Mesendoderm (in vitro differentiated cells): ENCODE data around the gene TSPAN10.

ENCODE experiments used
- DNase-seq: peaks from one replicate; pipeline ENCODE4 v3.0.0; 2013
- H2AK5ac ChIP-seq: 2 replicates; pipeline ENCODE4 v1.6.1; 2013; ENCODE audit warnings: low read length, inconsistent platforms
- H2BK120ac ChIP-seq: 2 replicates; pipeline ENCODE4 v1.6.1; 2013; ENCODE audit warnings: low read depth, mild to moderate bottlenecking, low read length, moderate library complexity, mixed read lengths
- H2BK15ac ChIP-seq: replicated peaks from 2 replicates; pipeline ENCODE4 v1.6.1; 2013; ENCODE audit warnings: low read depth, mild to moderate bottlenecking, moderate library complexity
- H2BK5ac ChIP-seq: 2 replicates; pipeline ENCODE4 v1.6.1; 2013; ENCODE audit warnings: low read length, inconsistent platforms
- H3K18ac ChIP-seq: 2 replicates; pipeline ENCODE4 v1.6.1; 2013; ENCODE audit warnings: mild to moderate bottlenecking, low read length, mixed read lengths
- H3K23ac ChIP-seq: one replicate; pipeline ENCODE4 v1.6.1; 2013; ENCODE audit warnings: low read length
- H3K27ac ChIP-seq: 2 replicates; pipeline ENCODE4 v1.5.1; 2013; ENCODE audit warnings: low read depth, mild to moderate bottlenecking, inconsistent platforms, low read length, moderate library complexity
- H3K27me3 ChIP-seq: 2 replicates; pipeline ENCODE4 v1.6.1; 2013; ENCODE audit warnings: low read length, control low read depth, mild to moderate bottlenecking, inconsistent platforms; ENCODE audit not compliant: insufficient read depth, poor library complexity
- H3K36me3 ChIP-seq: 2 replicates; pipeline ENCODE4 v1.6.1; 2013; ENCODE audit warnings: low read length, inconsistent platforms; ENCODE audit not compliant: control insufficient read depth, insufficient read depth
- H3K4ac ChIP-seq: one replicate; pipeline ENCODE4 v1.6.1; 2013; ENCODE audit warnings: low read depth, mild to moderate bottlenecking, low read length, moderate library complexity
- H3K4me1 ChIP-seq: 2 replicates; pipeline ENCODE4 v1.6.1; 2013; ENCODE audit warnings: low read depth, low read length, inconsistent platforms; ENCODE audit not compliant: control insufficient read depth
- H3K4me2 ChIP-seq: 2 replicates; pipeline ENCODE4 v1.6.1; 2013; ENCODE audit warnings: low read length
- H3K4me3 ChIP-seq: 2 replicates; pipeline ENCODE4 v1.5.1; 2013; ENCODE audit warnings: mild to moderate bottlenecking, low read length
- H3K56ac ChIP-seq: one replicate; pipeline ENCODE4 v1.6.1; 2013; ENCODE audit warnings: low read length
- H3K79me1 ChIP-seq: 2 replicates; pipeline ENCODE4 v1.6.1; 2013; ENCODE audit warnings: low read length, inconsistent platforms
- H3K79me2 ChIP-seq: 2 replicates; pipeline ENCODE4 v1.6.1; 2013; ENCODE audit warnings: mild to moderate bottlenecking, low read length; ENCODE audit not compliant: control insufficient read depth, insufficient read depth
- H3K9ac ChIP-seq: 2 replicates; pipeline ENCODE4 v1.6.1; 2013; ENCODE audit warnings: low read length, inconsistent platforms
- H4K5ac ChIP-seq: one replicate; pipeline ENCODE4 v1.6.1; 2013; ENCODE audit warnings: low read length
- H4K8ac ChIP-seq: one replicate; pipeline ENCODE4 v1.6.1; 2013; ENCODE audit warnings: low read depth, mild to moderate bottlenecking, control low read depth, low read length, moderate library complexity
- WGBS: extraction: QIAGEN DNeasy Blood & Tissue Kit; methylation state at CpG from one replicate; pipeline ENCODE4 v1.1.7; 2013; ENCODE audit warnings: low lambda C conversion rate, missing lambda C conversion rate; ENCODE audit not compliant: insufficient coverage; ENCODE audit errors: extremely low coverage; 5-methylcytosine and 5-hydroxymethylcytosine counted together

TSPAN10 gene

GRCh38 chr17:81638683-81639082 lies 1.7 kb downstream of the TSPAN10 start:
- no peak overlapping the region for H2BK5ac ChIP-seq
- no CpG with 5 or more reads among the region's 4 CpGs for WGBS
- no peak overlapping the region for H2BK120ac ChIP-seq
- no peak for DNase-seq
- H2AK5ac ChIP-seq: no peak overlapping the region
- H3K27ac ChIP-seq: no peak overlapping the region
- H3K27me3 ChIP-seq: no peaks in the 10 kb centered on the region
- no peaks in the 10 kb centered on the region for H3K4me1 ChIP-seq
- H3K18ac ChIP-seq: no peak overlapping the region
- H3K56ac ChIP-seq: no peak overlapping the region
- no peak overlapping the region for H3K4me3 ChIP-seq
- peaks cover 27% of the 10 kb centered on the region for H3K79me2 ChIP-seq
- H3K79me1 ChIP-seq: peaks cover 1% of the 10 kb centered on the region
- H2BK15ac ChIP-seq: no peak overlapping the region
- H3K9ac ChIP-seq: no peak overlapping the region
- no peaks in the 10 kb centered on the region for H3K36me3 ChIP-seq
- H3K23ac ChIP-seq: no peak overlapping the region
- no peak overlapping the region for H4K5ac ChIP-seq
- H3K4ac ChIP-seq: no peak overlapping the region
- H3K4me2 ChIP-seq: no peak overlapping the region
- no peak overlapping the region for H4K8ac ChIP-seq

GRCh38 chr17:81640011-81640410 lies 3.0 kb downstream of the TSPAN10 start:
- Histone ChIP-seq H2BK15ac (no peak overlapping the region), H3K4me1 (no peaks in the 10 kb centered on the region), H3K79me2 (peaks cover 16% of the 10 kb centered on the region), H3K36me3 (no peaks in the 10 kb centered on the region), H3K4me2 (no peak overlapping the region), H3K4ac (no peak overlapping the region), H2BK5ac (no peak overlapping the region), H3K79me1 (peaks cover 1% of the 10 kb centered on the region), H4K8ac (no peak overlapping the region), H2AK5ac (no peak overlapping the region), H3K9ac (no peak overlapping the region), H3K27me3 (no peaks in the 10 kb centered on the region), H3K23ac (no peak overlapping the region), H3K18ac (no peak overlapping the region), H3K4me3 (no peak overlapping the region), H4K5ac (no peak overlapping the region), H3K27ac (no peak overlapping the region), H3K56ac (no peak overlapping the region), H2BK120ac (no peak overlapping the region)
- DNase-seq: no peak
- WGBS: no CpG with 5 or more reads among the region's 9 CpGs

GRCh38 chr17:81641825-81642489 lies 5.0 kb downstream of the TSPAN10 start:
- Histone ChIP-seq H3K23ac (no peak overlapping the region), H2BK15ac (no peak overlapping the region), H3K56ac (no peak overlapping the region), H3K4ac (no peak overlapping the region), H3K18ac (no peak overlapping the region), H3K4me2 (no peak overlapping the region), H3K9ac (no peak overlapping the region), H3K36me3 (no peaks in the 10 kb centered on the region), H3K4me1 (no peaks in the 10 kb centered on the region), H2BK120ac (no peak overlapping the region), H2AK5ac (no peak overlapping the region), H3K4me3 (no peak overlapping the region), H3K27me3 (no peaks in the 10 kb centered on the region), H3K27ac (no peak overlapping the region), H3K79me2 (no peaks in the 10 kb centered on the region), H4K8ac (no peak overlapping the region), H3K79me1 (no peaks in the 10 kb centered on the region), H2BK5ac (no peak overlapping the region), H4K5ac (no peak overlapping the region)
- WGBS: no CpG with 5 or more reads among the region's 17 CpGs
- DNase-seq: peak; percentile 31

DNA sequence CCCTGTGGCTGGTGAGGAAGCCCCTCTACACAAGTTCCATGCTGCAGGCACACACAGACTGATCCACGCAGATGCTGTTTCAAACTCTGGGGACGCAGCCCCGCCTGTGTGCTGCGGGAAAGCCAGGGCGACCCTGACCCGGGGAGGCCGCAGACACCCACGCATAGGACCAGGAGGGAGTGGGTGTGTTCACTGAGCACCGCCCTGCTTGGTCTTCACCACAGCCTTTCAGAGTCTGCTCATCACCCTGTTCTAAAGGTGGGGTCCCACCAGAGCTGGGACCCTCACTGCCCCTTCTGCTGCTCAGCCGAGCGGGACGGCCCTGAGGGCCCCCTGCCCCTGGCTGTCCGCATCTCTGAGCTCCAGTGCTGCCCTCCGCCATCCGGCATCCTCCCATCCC lies 7.5 kb downstream of the TSPAN10 start:
- Histone ChIP-seq H3K18ac (no peak overlapping the region), H2BK15ac (no peak overlapping the region), H4K8ac (no peak overlapping the region), H3K79me1 (no peaks in the 10 kb centered on the region), H2BK120ac (no peak overlapping the region), H3K9ac (no peak overlapping the region), H3K27me3 (peaks cover 5% of the 10 kb centered on the region), H3K4me3 (no peak overlapping the region), H3K27ac (no peak overlapping the region), H2BK5ac (no peak overlapping the region), H3K79me2 (no peaks in the 10 kb centered on the region), H3K36me3 (no peaks in the 10 kb centered on the region), H2AK5ac (no peak overlapping the region), H3K4ac (no peak overlapping the region), H3K23ac (no peak overlapping the region), H3K4me1 (no peaks in the 10 kb centered on the region), H3K4me2 (no peak overlapping the region), H4K5ac (no peak overlapping the region), H3K56ac (no peak overlapping the region)
- no CpG with 5 or more reads among the region's 15 CpGs for WGBS
- DNase-seq: no peak

DNA sequence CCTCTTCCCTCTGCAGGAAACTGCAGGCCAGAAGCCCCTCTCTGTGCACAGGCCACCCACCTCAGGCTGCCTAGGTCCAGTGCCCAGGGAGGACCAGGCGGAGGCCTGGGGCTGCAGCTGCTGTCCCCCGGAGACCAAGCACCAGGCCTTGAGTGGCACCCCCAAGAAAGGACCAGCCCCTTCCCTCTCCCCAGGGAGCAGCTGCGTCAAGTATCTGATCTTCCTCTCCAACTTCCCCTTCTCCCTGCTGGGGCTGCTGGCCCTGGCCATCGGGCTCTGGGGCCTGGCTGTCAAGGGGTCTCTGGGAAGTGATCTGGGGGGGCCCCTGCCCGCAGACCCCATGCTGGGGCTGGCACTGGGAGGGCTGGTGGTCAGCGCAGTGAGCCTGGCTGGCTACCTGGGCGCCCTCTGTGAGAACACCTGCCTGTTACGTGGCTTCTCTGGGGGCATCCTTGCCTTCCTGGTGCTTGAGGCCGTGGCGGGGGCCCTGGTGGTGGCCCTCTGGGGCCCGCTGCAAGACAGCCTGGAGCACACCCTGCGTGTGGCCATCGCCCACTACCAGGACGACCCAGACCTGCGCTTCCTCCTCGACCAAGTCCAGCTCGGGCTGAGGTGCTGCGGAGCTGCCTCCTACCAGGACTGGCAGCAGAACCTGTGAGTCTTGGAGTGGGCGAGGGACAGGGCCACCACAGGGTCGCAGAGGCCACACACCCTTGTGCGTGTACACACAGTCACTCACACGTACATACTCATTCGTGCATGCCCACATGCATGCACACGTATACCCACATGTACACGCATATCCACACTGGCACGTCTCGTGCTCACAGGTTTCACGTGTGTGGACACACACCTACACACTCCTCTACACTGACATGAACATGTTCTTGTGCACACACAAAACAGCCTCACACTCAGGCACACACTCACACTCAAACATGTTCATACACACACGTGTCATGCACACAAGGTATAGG lies 8.3 kb downstream of the TSPAN10 start:
- Histone ChIP-seq H3K4me1 (no peaks in the 10 kb centered on the region), H3K23ac (no peak overlapping the region), H4K8ac (no peak overlapping the region), H2BK15ac (no peak overlapping the region), H3K36me3 (no peaks in the 10 kb centered on the region), H3K9ac (no peak overlapping the region), H3K4me3 (no peak overlapping the region), H2BK5ac (no peak overlapping the region), H3K27ac (no peak overlapping the region), H3K18ac (no peak overlapping the region), H3K79me1 (no peaks in the 10 kb centered on the region), H2BK120ac (no peak overlapping the region), H3K27me3 (peaks cover 5% of the 10 kb centered on the region), H3K56ac (no peak overlapping the region), H3K4me2 (no peak overlapping the region), H3K4ac (no peak overlapping the region), H4K5ac (no peak overlapping the region), H3K79me2 (no peaks in the 10 kb centered on the region), H2AK5ac (no peak overlapping the region)
- DNase-seq: no peak
- no CpG with 5 or more reads among the region's 29 CpGs for WGBS
